ENCODE data around the gene CA9. TPM values are rescaled to one million over a fixed set of nuclear protein-coding genes. Genes with fewer than 3 reads are reported as not detected.

The CA9 gene
- total and polyA plus RNA-seq, 9 of the 15 experiments (the other 6 are each of a cell fraction or from before 2014, with no cell fraction given) = 0.15 to 10.6 (median 0.60) TPM; not detected in 4

GRCh38 chr9:35656831-35657545 is 16.7 kb upstream of the CA9 start (continued):
- TF ChIP-seq MGA (IDR thresholded peaks at IDR 0.05) (no peak), U2AF2 (optimal IDR thresholded peaks at IDR 0.05; ENCODE audit: low read depth, low read length) (no peak), KDM5B (IDR thresholded peaks at IDR 0.05; ENCODE audit: insufficient replicate concordance, low read depth, low read length) (no peak), HDAC6 (IDR thresholded peaks at IDR 0.05; ENCODE audit: low read depth, low read length) (no peak), RAD51 (IDR thresholded peaks at IDR 0.05; ENCODE audit: borderline replicate concordance, low read depth) (no peak), EGR1 (conservative IDR thresholded peaks at IDR 0.05) (no peak), ZZZ3 (IDR thresholded peaks at IDR 0.05) (no peak), TRIM24 (IDR thresholded peaks at IDR 0.05) (no peak), GABPA (tag; conservative IDR thresholded peaks at IDR 0.05; ENCODE audit: low read depth) (no peak), FOXK2 (conservative IDR thresholded peaks at IDR 0.05 in 1 of 2, IDR thresholded peaks at IDR 0.05 in 1 of 2; ENCODE audit: low read depth in 2 of 2) (no peak), SMARCB1 (IDR thresholded peaks at IDR 0.05; ENCODE audit: insufficient read length, low read depth) (no peak), XRCC5 (IDR thresholded peaks at IDR 0.05; ENCODE audit: low read depth, low read length) (no peak), SIRT6 (IDR thresholded peaks at IDR 0.05; ENCODE audit: low read depth, low read length) (no peak), GATA2 (CRISPR knock-in tag; IDR thresholded peaks at IDR 0.05) (no peak), U2AF1 (optimal IDR thresholded peaks at IDR 0.05; ENCODE audit: low read depth, low read length) (no peak), FOXJ2 (tag; IDR thresholded peaks at IDR 0.05) (no peak), SPI1 (IDR thresholded peaks at IDR 0.05; ENCODE audit: borderline replicate concordance, low read depth, low read length) (no peak), CBX1 (IDR thresholded peaks at IDR 0.05; ENCODE audit: low read depth) (no peak), ZFX (CRISPR knock-in tag; IDR thresholded peaks at IDR 0.05) (peak; percentile 28)

Measured in K562 (cell line).